Measurements from ENCODE around the gene TYW5. TPM values are rescaled to one million over a fixed set of nuclear protein-coding genes. Genes with fewer than 3 reads are reported as not detected.
A peak's percentile ranks its signal among the peaks of the same experiment; 100 is the strongest.

Gene TYW5
- total and polyA plus RNA-seq, 2 experiments from 2014 or later, result 5.0 to 14.6 TPM

GRCh38 chr2:199979832-199980628 lies 24.7 kb upstream of the TYW5 start:
- no peaks in the 10 kb centered on the region for H3K79me2 ChIP-seq
- no peaks in the 10 kb centered on the region for H3K27me3 ChIP-seq
- peak; percentile 92 for DNase-seq (ENCODE audit: low spot score)
- peak overlapping the region; percentile 66 for H3K4me2 ChIP-seq
- H3K4me3 ChIP-seq, result no peak overlapping the region
- no peaks in the 10 kb centered on the region for H3K36me3 ChIP-seq (replicated peaks; ENCODE audit: insufficient read depth, low read depth)
- H3K4me1 ChIP-seq (ENCODE audit: insufficient read depth), result peaks cover 20% of the 10 kb centered on the region
- peak overlapping the region; percentile 33 for H2AFZ ChIP-seq
- no peaks in the 10 kb centered on the region for H3K9me2 ChIP-seq (replicated peaks; ENCODE audit: insufficient read depth)
- 13% methylated on average over 12 of the region's 12 CpGs for WGBS (ENCODE audit: low lambda C conversion rate, missing lambda C conversion rate)
- no peaks in the 10 kb centered on the region for H4K20me1 ChIP-seq (ENCODE audit: insufficient read depth, poor library complexity, severe bottlenecking)
- peak overlapping the region; percentile 14 for H3K27ac ChIP-seq
- H3K9me3 ChIP-seq (ENCODE audit: low read depth), result no peaks in the 10 kb centered on the region
- TF ChIP-seq CTCF (IDR thresholded peaks at IDR 0.05; ENCODE audit: poor library complexity), result peak; percentile 99
- no peak for TF ChIP-seq EZH2phosphoT487 (IDR thresholded peaks at IDR 0.05; ENCODE audit: low read depth, severe bottlenecking, unreplicated experiment)

GRCh38 chr2:199979398-199979797 lies 24.1 kb upstream of the TYW5 start:
- no peak overlapping the region for H3K4me3 ChIP-seq
- H3K9me3 ChIP-seq (ENCODE audit: low read depth), result no peaks in the 10 kb centered on the region
- peak overlapping the region; percentile 66 for H3K4me2 ChIP-seq

GRCh38 chr2:199977984-199978415 lies 22.7 kb upstream of the TYW5 start:
- H3K9me3 ChIP-seq (ENCODE audit: low read depth), result no peaks in the 10 kb centered on the region
- H2AFZ ChIP-seq, result no peak overlapping the region
- H3K79me2 ChIP-seq, result no peaks in the 10 kb centered on the region
- TF ChIP-seq EZH2 (IDR thresholded peaks at IDR 0.05; ENCODE audit: borderline replicate concordance), result no peak
- no peak for TF ChIP-seq CTCF (IDR thresholded peaks at IDR 0.05; ENCODE audit: poor library complexity)
- TF ChIP-seq EZH2phosphoT487 (IDR thresholded peaks at IDR 0.05; ENCODE audit: low read depth, severe bottlenecking, unreplicated experiment), result no peak
- no peak overlapping the region for H3K4me3 ChIP-seq
- H3K27ac ChIP-seq, result peak overlapping the region; percentile 62
- H3K4me2 ChIP-seq, result peak overlapping the region; percentile 62
- peaks cover 20% of the 10 kb centered on the region for H3K4me1 ChIP-seq (ENCODE audit: insufficient read depth)
- H3K9me2 ChIP-seq (replicated peaks; ENCODE audit: insufficient read depth), result no peaks in the 10 kb centered on the region
- no peaks in the 10 kb centered on the region for H3K36me3 ChIP-seq (replicated peaks; ENCODE audit: insufficient read depth, low read depth)
- no peaks in the 10 kb centered on the region for H4K20me1 ChIP-seq (ENCODE audit: insufficient read depth, poor library complexity, severe bottlenecking)
- peak; percentile 69 for DNase-seq (ENCODE audit: low spot score)
- H3K27me3 ChIP-seq, result no peaks in the 10 kb centered on the region

More at GRCh38 chr2:199979398-199979797, 24.1 kb upstream of the TYW5 start:
- Histone ChIP-seq H3K36me3 (replicated peaks; ENCODE audit: insufficient read depth, low read depth) (no peaks in the 10 kb centered on the region), H3K79me2 (no peaks in the 10 kb centered on the region), H3K4me1 (ENCODE audit: insufficient read depth) (peaks cover 20% of the 10 kb centered on the region), H3K9me2 (replicated peaks; ENCODE audit: insufficient read depth) (no peaks in the 10 kb centered on the region), H3K27me3 (no peaks in the 10 kb centered on the region), H2AFZ (peak overlapping the region; percentile 33), H3K27ac (peak overlapping the region; percentile 14), H4K20me1 (ENCODE audit: insufficient read depth, poor library complexity, severe bottlenecking) (no peaks in the 10 kb centered on the region)
- no peak for DNase-seq (ENCODE audit: low spot score)
- WGBS (ENCODE audit: low lambda C conversion rate, missing lambda C conversion rate), result 74% methylated on average over 5 of the region's 5 CpGs
- TF ChIP-seq CTCF (IDR thresholded peaks at IDR 0.05; ENCODE audit: poor library complexity), result no peak
- TF ChIP-seq EZH2 (IDR thresholded peaks at IDR 0.05; ENCODE audit: borderline replicate concordance), result no peak
- no peak for TF ChIP-seq EZH2phosphoT487 (IDR thresholded peaks at IDR 0.05; ENCODE audit: low read depth, severe bottlenecking, unreplicated experiment)
